ENCODE results near the gene F8. TPM values are rescaled to one million over a fixed set of nuclear protein-coding genes. Genes with fewer than 3 reads are reported as not detected.

Gene F8
- total RNA-seq, 1 experiment from 2014 or later: 2.6 TPM

DNA sequence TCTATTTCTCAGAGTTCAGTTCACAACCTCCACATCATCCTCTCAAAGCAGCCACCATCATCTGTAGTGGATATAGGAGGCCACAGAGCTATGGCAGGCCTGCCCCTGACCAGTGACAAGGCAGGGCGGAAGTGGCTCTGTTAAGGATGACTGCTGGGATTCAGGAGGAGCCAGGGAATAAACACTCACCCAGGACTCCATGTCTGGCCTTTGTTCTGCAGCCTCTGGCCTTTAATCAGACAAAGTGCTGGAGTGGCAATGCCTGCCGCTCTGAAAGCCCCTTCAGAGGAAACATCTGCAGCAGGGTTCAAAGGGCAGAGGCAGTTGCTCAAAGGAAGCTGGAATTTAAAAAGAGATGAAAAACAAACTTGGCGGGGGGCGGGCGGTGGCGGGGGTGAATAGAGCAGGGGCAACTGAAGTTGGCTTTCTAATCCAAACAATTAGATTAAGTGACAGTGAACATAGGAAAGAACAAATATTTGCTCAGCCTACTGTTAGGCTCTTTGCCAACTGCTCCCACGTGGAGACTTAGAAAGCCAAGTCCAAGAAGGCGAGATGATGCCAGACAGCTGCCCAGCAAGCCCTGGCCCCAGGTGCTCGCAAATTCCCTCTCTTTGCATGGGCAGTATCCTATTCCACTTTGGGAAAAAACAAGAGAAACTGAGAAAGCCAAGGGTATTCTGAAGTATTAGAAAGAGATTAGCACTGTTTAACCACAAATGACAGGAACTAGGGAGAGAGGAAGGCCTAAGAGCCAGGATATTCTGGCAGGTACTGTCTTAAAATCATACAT is 222.8 kb downstream of the F8 start (continued):
- TF ChIP-seq, protein P1, sequence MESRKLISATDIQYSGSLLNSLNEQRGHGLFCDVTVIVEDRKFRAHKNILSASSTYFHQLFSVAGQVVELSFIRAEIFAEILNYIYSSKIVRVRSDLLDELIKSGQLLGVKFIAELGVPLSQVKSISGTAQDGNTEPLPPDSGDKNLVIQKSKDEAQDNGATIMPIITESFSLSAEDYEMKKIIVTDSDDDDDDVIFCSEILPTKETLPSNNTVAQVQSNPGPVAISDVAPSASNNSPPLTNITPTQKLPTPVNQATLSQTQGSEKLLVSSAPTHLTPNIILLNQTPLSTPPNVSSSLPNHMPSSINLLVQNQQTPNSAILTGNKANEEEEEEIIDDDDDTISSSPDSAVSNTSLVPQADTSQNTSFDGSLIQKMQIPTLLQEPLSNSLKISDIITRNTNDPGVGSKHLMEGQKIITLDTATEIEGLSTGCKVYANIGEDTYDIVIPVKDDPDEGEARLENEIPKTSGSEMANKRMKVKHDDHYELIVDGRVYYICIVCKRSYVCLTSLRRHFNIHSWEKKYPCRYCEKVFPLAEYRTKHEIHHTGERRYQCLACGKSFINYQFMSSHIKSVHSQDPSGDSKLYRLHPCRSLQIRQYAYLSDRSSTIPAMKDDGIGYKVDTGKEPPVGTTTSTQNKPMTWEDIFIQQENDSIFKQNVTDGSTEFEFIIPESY (IDR thresholded peaks at IDR 0.05; ENCODE audit: extremely low read depth, insufficient replicate concordance, low read length): no peak
- no peak for TF ChIP-seq EZH2 (IDR thresholded peaks at IDR 0.05)
- no peak for TF ChIP-seq CBX3 (IDR thresholded peaks at IDR 0.05; ENCODE audit: low read depth)

DNA sequence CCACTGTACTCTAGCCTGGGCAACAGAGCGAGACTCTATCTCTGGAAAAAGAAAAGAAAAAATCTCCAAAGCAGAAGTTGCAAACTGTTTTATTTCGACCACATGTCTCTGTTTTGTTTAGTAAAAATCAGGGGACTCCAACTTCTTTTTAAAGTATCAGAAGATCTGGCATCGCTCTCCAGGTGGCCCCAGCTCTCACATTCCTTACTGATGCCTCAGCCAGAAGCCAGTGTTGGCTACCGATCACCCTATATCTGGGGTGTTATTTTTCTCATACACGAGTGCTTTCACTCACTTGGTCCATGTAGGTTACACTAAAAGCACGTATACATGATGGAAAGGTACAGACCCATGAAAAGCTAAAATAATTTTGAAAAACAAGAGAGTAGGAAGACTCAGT is 225.5 kb downstream of the F8 start:
- no TSS peak for BruUV-seq (replicated peaks)
- Histone ChIP-seq H3K27ac (ENCODE audit: low read depth, low read length) (no peak overlapping the region), H2AFZ (ENCODE audit: low read depth, low read length, poor library complexity, severe bottlenecking) (no peak overlapping the region), H3K4me3 (replicated peaks in 1 of 2; ENCODE audit: low read depth in 1 of 2, low read length in 2 of 2) (peak overlapping the region in 1 of 2 experiments; percentile 13; a peak in 1 of 4 replicates), H3K4me1 (ENCODE audit: control insufficient read depth in 1 of 2, insufficient read depth in 2 of 2, low read length in 2 of 2) (peaks cover 29 to 45% of the 10 kb centered on the region in 2 experiments), H3K4me2 (ENCODE audit: low read length) (peak overlapping the region; percentile 67), H3K79me2 (ENCODE audit: insufficient read depth, low read length) (no peaks in the 10 kb centered on the region), H3K9ac (ENCODE audit: low read length) (peak overlapping the region; percentile 17; the same call in 1 of the 2 replicates), H3K9me3 (ENCODE audit: control insufficient read depth in 1 of 2, insufficient read depth in 1 of 2, low read depth in 1 of 2, low read length in 2 of 2) (no peaks in the 10 kb centered on the region), H3K36me3 (ENCODE audit: control insufficient read depth in 1 of 2, insufficient read depth in 2 of 2, low read length in 2 of 2) (no peaks in the 10 kb centered on the region), H3K27me3 (ENCODE audit: insufficient read depth, low read length) (no peaks in the 10 kb centered on the region), H4K20me1 (ENCODE audit: insufficient read depth) (no peaks in the 10 kb centered on the region), H3K9me2 (ENCODE audit: insufficient read depth) (no peaks in the 10 kb centered on the region)
- intact Hi-C loops (cut with micrococcal nuclease): no loop called here
- ATAC-seq: peak; percentile 63
- POLR2A ChIA-PET: interaction anchor here (1.1 to 1.3 kb wide), 2 partner anchors 9 to 34 kb away, joined by 3 read pairs; partner anchors contain the start of gene MPP1
- DNase-seq (ENCODE audit: low read depth, low spot score): no peak
- TF ChIP-seq, protein P2, sequence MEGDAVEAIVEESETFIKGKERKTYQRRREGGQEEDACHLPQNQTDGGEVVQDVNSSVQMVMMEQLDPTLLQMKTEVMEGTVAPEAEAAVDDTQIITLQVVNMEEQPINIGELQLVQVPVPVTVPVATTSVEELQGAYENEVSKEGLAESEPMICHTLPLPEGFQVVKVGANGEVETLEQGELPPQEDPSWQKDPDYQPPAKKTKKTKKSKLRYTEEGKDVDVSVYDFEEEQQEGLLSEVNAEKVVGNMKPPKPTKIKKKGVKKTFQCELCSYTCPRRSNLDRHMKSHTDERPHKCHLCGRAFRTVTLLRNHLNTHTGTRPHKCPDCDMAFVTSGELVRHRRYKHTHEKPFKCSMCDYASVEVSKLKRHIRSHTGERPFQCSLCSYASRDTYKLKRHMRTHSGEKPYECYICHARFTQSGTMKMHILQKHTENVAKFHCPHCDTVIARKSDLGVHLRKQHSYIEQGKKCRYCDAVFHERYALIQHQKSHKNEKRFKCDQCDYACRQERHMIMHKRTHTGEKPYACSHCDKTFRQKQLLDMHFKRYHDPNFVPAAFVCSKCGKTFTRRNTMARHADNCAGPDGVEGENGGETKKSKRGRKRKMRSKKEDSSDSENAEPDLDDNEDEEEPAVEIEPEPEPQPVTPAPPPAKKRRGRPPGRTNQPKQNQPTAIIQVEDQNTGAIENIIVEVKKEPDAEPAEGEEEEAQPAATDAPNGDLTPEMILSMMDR (IDR thresholded peaks at IDR 0.05 in 2 of 3, conservative IDR thresholded peaks at IDR 0.05 in 1 of 3; ENCODE audit: borderline replicate concordance in 1 of 3, insufficient read depth in 1 of 3, low read depth in 2 of 3, low read length in 2 of 3): no peak
- TF ChIP-seq ZFX (IDR thresholded peaks at IDR 0.05) (no peak), TCF7L2 (IDR thresholded peaks at IDR 0.05; ENCODE audit: borderline replicate concordance, extremely low read depth, insufficient read depth, insufficient read length) (no peak), SIN3A (IDR thresholded peaks at IDR 0.05; ENCODE audit: low read depth) (no peak), POLR2AphosphoS5 (IDR thresholded peaks at IDR 0.05; ENCODE audit: low read depth, low read length) (no peak), EGR1 (IDR thresholded peaks at IDR 0.05; ENCODE audit: low read depth) (no peak), SRF (IDR thresholded peaks at IDR 0.05; ENCODE audit: low read depth) (no peak), SP1 (IDR thresholded peaks at IDR 0.05; ENCODE audit: low read depth) (no peak), CBX3 (IDR thresholded peaks at IDR 0.05; ENCODE audit: low read depth) (no peak)
- TF ChIP-seq, protein P3, sequence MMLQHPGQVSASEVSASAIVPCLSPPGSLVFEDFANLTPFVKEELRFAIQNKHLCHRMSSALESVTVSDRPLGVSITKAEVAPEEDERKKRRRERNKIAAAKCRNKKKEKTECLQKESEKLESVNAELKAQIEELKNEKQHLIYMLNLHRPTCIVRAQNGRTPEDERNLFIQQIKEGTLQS (IDR thresholded peaks at IDR 0.05): no peak
- CTCF ChIA-PET: no interaction called here
- RAD21 ChIA-PET (ENCODE audit: low non-redundant PET in 1 of 2, low total read pairs in 2 of 2, uncharacterized antibody in 2 of 2, unreplicated experiment in 2 of 2): no interaction called here
